Occipital lobe (tissue), 3 donors: Measurements from ENCODE around the gene TOMM20. TPM values are rescaled to one million over a fixed set of nuclear protein-coding genes. Genes with fewer than 3 reads are reported as not detected.

Experiments used
- DNase-seq: peaks from one replicate; lab custom pipeline; 2025; lab: John Stamatoyannopoulos, UW
- small RNA-seq: library from RNA; depleted of rRNA; stranded (forward); fragments of <200 nt; gene quantifications from one replicate; pipeline ENCODE3, GENCODE V24; 2014
- total RNA-seq: library from RNA; depleted of rRNA; stranded (reverse); fragments of >200 nt; gene quantifications from one replicate; pipeline ENCODE4 v1.2.3, GENCODE V29; 2014

TOMM20 gene
- total RNA-seq, 1 donor from 2014 or later, result 181 TPM

GRCh38 chr1:235067396-235068157 is 61.1 kb downstream of the TOMM20 start:
- DNase-seq, result peak; percentile 24

GRCh38 chr1:235063068-235063765 is 65.4 kb downstream of the TOMM20 start:
- DNase-seq, result no peak

GRCh38 chr1:235060607-235061470 is 67.8 kb downstream of the TOMM20 start:
- DNase-seq, result no peak

Small RNA genes lying within 50 kb of the gene (small RNA-seq; reads per million reads assigned to genes)
- gene AL732292.1, result not detected
- gene SNORA14B, result 6.4 reads per million, percentile 91 among the genes with 10 or more reads in this experiment

Other genes with a start within 250 kb of the TOMM20 start
- 43.5 TPM for gene RBM34, start 32.4 kb upstream of the TOMM20 start, total RNA-seq
- 87.0 TPM for gene ARID4B, start 199.3 kb upstream of the TOMM20 start, total RNA-seq
- gene GGPS1, start 199.7 kb upstream of the TOMM20 start, total RNA-seq, result 35.2 TPM
- 47.1 TPM for gene TBCE, start 238.6 kb upstream of the TOMM20 start, total RNA-seq